Purkinje cell (primary cell): Measurements from ENCODE around the gene PSMC4. TPM values are rescaled to one million over a fixed set of nuclear protein-coding genes. Genes with fewer than 3 reads are reported as not detected.

Source experiments
- polyA plus RNA-seq: library from polyadenylated mRNA; unstranded; fragments of >200 nt; fragmentation: Nextera tagmentation; gene quantifications from 2 replicates; pipeline ENCODE4 v1.2.1, GENCODE V29; 2014

Gene PSMC4
- 56.1 and 88.5 TPM in 2 replicates for polyA plus RNA-seq

GRCh38 chr19:39970675-39971379, at the start of gene PSMC4:
PSMC4 (plus strand) TSS chr19:39971165; CDS start chr19:39971203, 38 bp downstream.

GRCh38 chr19:39934584-39935363, 36.2 kb upstream of the PSMC4 start, which contains the start of gene FCGBP:
FCGBP (minus strand) TSS chr19:39934634.

GRCh38 chr19:39996811-39997637, 26.1 kb downstream of the PSMC4 start, which contains the start of gene ZNF546:
ZNF546 (plus strand) TSS chr19:39997060; CDS start chr19:39998327, 1,267 bp downstream.

Other genes with a start within 250 kb of the PSMC4 start
- 0.56 TPM in 1 of 2 replicates, not detected in the other for gene CLC, start 233.1 kb upstream of the PSMC4 start, polyA plus RNA-seq
- gene LEUTX, start 192.3 kb upstream of the PSMC4 start, polyA plus RNA-seq: not detected in 2 replicates
- not detected in 2 replicates for gene DYRK1B, start 137.0 kb upstream of the PSMC4 start, polyA plus RNA-seq
- 30.2 and 31.6 TPM in 2 replicates for gene FBL, start 124.8 kb upstream of the PSMC4 start, polyA plus RNA-seq
- gene FCGBP, start 36.5 kb upstream of the PSMC4 start, polyA plus RNA-seq: 0.03 TPM in 1 of 2 replicates, not detected in the other
- gene ZNF546, start 25.9 kb downstream of the PSMC4 start, polyA plus RNA-seq: 2.0 and 3.6 TPM in 2 replicates
- 4.0 and 10.3 TPM in 2 replicates for gene ZNF780B, start 85.1 kb downstream of the PSMC4 start, polyA plus RNA-seq
- 2.2 and 9.3 TPM in 2 replicates for gene ZNF780A, start 119.8 kb downstream of the PSMC4 start, polyA plus RNA-seq
- not detected in 2 replicates for gene MAP3K10, start 220.3 kb downstream of the PSMC4 start, polyA plus RNA-seq
- gene TTC9B, start 247.2 kb downstream of the PSMC4 start, polyA plus RNA-seq: 1.6 and 14.9 TPM in 2 replicates